WI38 (cell line): ENCODE data around the gene CEP72.
"Not testable (repeated sequence)": the region's sequence is repeated elsewhere in the genome, so short reads cannot be mapped to it uniquely, and the experiment has no call there.

Experiments used
- H3K4me3 ChIP-seq: 2 replicates; pipeline ENCODE4 v1.5.1; 2011; ENCODE audit warnings: low read depth, mild to moderate bottlenecking, control low read depth, low read length

CEP72 gene

GRCh38 chr5:696191-696590 lies 84.1 kb downstream of the CEP72 start:
- not testable (repeated sequence) for H3K4me3 ChIP-seq

DNA sequence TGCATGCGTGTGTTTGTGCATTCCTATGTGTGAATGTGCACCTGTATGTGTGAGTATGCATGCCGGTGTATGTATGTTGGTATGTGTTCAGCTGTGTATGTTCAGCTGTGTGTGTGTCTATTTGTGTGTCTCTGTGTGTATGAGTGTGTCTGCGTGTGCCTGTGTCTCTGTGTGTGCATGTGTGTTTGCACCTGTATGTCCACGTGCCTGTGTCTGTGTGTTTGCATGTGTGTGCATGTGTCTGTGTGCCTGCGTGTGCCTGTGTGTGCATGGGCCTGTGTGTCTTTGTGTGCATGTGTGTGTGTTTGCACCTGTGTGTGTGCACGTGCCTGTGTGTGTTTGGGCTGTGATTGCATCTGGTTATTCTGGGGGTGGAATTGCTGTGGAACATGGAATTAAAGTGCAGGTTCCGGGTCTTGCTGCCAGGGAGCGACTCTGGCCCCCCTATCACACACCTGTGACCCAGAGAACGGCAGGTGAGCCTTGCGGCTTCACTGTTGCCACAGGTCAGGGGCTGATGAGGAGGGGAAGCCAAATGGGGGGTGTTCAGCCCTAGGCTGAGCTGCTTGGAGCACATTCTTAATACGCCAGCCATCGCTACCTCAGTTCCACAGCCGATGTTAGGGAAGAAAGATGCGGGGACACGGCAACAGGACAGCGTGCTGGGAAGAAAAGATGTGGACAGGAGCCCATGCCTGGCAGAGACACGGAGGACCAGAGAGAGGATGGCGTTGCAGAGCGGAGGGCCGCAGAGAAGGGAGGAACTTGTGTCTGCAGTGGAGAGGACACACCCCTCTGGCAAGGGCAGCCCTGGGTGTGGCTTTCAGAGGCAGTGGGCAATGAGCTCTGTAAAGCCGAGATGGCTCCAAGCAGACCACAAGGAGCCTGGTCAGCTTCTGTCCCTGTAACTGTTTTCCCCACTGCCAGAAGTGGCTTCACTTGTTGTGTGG lies 84.9 kb downstream of the CEP72 start:
- not testable (repeated sequence) for H3K4me3 ChIP-seq
